Bronchial epithelial cell (primary cell): ENCODE results near the gene ACTN4. TPM values are rescaled to one million over a fixed set of nuclear protein-coding genes. Genes with fewer than 3 reads are reported as not detected.

Experiments used
- DNase-seq: peaks from one replicate; pipeline ENCODE4 v3.0.0-alpha.2; 2010; ENCODE audit warnings: low read depth
- FAIRE-seq: peaks from 2 replicates; lab custom pipeline; 2011; peaks lifted over from hg19 to GRCh38; lab: Jason Lieb, UNC
- H3K27me3 ChIP-seq: 2 replicates; pipeline ENCODE4 v1.5.1; 2011; ENCODE audit warnings: low read length; ENCODE audit not compliant: control insufficient read depth, insufficient read depth
- H3K36me3 ChIP-seq: 2 replicates; pipeline ENCODE4 v1.5.1; 2011; ENCODE audit warnings: low read length; ENCODE audit not compliant: control insufficient read depth, insufficient read depth
- H3K4me3 ChIP-seq: 2 replicates; pipeline ENCODE4 v1.5.1; 2011; ENCODE audit warnings: mild to moderate bottlenecking, low read depth, low read length, control low read depth
- total RNA-seq: library from RNA; depleted of rRNA; stranded (reverse); fragments of >200 nt; gene quantifications from 2 replicates; pipeline ENCODE4 v1.2.1, GENCODE V29; 2014
- TF ChIP-seq, protein P1 (sequence below): IDR thresholded peaks from 2 replicates; pipeline ENCODE4 v1.5.1; 2011; ENCODE audit warnings: mild to moderate bottlenecking, moderate library complexity, low read length, control low read depth, inconsistent platforms; ENCODE audit not compliant: insufficient read depth, severe bottlenecking

The ACTN4 gene
- total RNA-seq, 1 donor from 2014 or later, result 130 TPM

DNA sequence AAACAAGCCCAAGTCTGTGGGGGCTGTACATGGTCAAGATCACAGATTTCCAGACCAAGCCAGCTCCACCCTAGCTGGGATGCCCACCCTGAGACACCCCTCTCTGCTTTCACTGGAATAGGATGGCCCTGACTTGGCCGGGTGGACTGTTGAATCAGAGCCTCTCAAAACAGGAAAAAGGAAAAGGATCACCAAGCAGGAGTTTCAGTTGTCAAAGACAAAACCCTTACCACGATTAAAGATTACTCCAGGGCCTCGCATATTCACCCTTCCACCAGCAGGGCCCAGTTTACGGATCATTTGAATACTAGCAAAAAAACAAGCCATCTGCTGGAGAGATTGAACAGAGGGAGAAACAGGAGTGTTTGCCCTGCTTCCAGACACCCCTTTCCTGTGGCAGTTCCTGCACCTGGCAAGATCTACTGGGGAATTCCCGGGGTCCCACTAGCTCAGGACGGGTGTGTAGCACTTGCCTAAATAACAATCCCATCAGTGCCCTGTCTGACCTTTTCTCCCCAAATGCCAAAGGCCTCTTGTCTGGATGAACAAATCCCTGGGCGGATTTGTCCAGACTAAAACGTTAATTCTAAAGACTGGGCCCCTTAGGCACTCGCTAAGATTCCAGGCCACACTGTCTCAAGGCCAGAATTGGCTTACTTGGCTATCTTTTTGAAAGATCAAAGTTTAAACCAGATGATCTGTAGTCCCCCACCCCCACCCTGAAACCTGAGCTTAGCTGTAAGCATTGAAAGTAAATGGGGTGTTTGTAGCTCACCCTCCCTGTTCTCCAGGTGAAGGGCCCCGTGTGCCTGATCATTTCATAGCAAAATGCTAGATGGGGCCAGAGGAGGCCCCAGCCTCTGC, 38.4 kb downstream of the ACTN4 start:
- Histone ChIP-seq H3K4me3 (no peak overlapping the region), H3K36me3 (peaks cover 10% of the 10 kb centered on the region), H3K27me3 (no peaks in the 10 kb centered on the region)
- DNase-seq (peak; percentile 50), FAIRE-seq (no peak)
- TF ChIP-seq, protein P1, sequence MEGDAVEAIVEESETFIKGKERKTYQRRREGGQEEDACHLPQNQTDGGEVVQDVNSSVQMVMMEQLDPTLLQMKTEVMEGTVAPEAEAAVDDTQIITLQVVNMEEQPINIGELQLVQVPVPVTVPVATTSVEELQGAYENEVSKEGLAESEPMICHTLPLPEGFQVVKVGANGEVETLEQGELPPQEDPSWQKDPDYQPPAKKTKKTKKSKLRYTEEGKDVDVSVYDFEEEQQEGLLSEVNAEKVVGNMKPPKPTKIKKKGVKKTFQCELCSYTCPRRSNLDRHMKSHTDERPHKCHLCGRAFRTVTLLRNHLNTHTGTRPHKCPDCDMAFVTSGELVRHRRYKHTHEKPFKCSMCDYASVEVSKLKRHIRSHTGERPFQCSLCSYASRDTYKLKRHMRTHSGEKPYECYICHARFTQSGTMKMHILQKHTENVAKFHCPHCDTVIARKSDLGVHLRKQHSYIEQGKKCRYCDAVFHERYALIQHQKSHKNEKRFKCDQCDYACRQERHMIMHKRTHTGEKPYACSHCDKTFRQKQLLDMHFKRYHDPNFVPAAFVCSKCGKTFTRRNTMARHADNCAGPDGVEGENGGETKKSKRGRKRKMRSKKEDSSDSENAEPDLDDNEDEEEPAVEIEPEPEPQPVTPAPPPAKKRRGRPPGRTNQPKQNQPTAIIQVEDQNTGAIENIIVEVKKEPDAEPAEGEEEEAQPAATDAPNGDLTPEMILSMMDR, result peak; percentile 54

DNA sequence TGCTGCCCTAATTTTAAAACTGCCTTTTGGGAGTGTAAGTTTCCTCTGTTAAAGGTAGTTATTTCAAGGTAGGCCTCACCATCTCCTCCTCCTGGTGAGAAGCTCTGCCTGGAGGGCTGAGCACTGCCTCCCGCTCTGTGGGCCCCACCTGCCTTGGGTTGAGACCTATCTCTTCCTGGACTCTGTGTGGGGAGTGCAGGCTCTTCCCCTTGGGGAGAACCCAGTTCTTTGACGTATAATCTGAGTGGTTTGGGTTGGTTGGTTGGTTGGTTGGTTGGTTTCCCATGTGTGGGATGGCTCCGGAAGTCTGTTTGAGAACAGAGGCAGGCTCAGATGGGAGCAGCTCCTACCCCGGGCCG, 39.1 kb downstream of the ACTN4 start:
- no peak for FAIRE-seq
- no peaks in the 10 kb centered on the region for H3K27me3 ChIP-seq
- no peak for DNase-seq
- peaks cover 12% of the 10 kb centered on the region for H3K36me3 ChIP-seq
- no peak overlapping the region for H3K4me3 ChIP-seq
- TF ChIP-seq, protein P1, result no peak

DNA sequence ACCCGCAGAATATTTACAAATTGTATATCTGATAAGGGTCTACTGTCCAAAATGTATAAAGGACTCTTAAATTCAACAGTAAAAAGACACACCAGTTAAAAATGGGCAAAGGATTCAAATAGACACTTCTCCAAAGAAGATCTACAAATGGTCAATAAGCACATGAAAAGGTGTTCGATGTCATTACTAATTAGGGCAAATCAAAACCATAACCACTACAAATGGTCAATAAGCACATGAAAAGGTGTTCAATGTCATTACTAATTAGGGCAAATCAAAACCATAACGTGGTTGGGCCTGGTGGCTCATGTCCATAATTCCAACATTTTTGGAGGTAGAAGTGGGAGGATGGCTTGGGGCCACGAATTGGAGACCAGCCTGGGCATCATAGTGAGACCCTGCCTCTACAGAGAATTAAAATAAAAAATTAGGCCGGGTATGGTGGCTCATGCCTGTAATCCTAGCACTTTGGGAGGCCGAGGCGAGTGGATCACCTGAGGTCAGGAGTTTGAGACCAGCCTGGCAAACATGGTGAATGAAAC, 40.5 kb downstream of the ACTN4 start:
- Histone ChIP-seq H3K27me3 (no peaks in the 10 kb centered on the region), H3K36me3 (peaks cover 12% of the 10 kb centered on the region), H3K4me3 (no peak overlapping the region)
- DNase-seq (no peak), FAIRE-seq (no peak)
- TF ChIP-seq, protein P1, result no peak

DNA sequence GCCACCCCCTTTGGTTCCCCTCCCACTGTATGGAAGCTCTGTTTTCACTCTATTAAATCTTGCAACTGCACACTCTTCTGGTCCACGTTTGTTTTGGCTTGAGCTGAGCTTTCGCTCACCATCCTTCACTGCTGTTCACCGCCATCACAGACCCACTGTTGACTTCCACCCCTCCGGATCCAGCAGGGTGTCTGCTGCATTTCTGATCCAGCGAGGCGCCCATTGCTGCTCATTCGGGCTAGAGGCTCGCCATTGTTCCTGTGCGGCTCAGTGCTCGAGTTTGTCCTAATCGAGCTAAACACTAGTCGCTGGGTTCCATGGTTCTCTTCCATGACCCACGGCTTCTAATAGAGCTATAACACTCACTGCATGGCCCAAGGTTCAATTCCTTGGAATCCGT, 42.7 kb downstream of the ACTN4 start:
- TF ChIP-seq, protein P1, result no peak
- Histone ChIP-seq H3K36me3 (peaks cover 18% of the 10 kb centered on the region), H3K27me3 (no peaks in the 10 kb centered on the region), H3K4me3 (no peak overlapping the region)
- DNase-seq (no peak), FAIRE-seq (no peak)

DNA sequence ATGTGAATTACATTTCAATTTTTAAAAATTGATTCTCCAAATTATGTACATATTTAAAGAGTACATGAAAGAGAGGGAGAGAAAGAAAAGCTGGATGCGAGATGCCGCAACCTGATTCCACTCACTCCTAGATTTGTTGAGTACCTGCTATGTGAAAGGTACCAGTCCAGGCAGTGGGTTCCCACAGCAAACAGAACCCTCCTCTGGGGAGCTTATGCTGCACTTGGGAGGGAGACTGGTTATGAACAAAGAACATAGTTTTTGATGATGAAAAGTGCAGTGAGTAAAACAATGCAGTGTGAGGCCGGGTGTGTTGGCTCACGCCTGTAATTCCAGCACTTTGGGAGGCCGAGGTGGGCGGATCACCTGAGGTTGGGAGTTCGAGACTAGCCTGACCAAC, 43.4 kb downstream of the ACTN4 start:
- H3K36me3 ChIP-seq, result peaks cover 20% of the 10 kb centered on the region
- DNase-seq (no peak), FAIRE-seq (no peak)
- no peaks in the 10 kb centered on the region for H3K27me3 ChIP-seq
- TF ChIP-seq, protein P1, result no peak
- no peak overlapping the region for H3K4me3 ChIP-seq
